Fibroblast of skin of left biceps (primary cell): ENCODE measurements around the gene ZNF783.
A peak's percentile ranks its signal among the peaks of the same experiment; 100 is the strongest.
"Not testable (repeated sequence)": the region's sequence is repeated elsewhere in the genome, so short reads cannot be mapped to it uniquely, and the experiment has no call there.

Experiments used
- DNase-seq, 2 experiments: peaks; one replicate each; pipeline ENCODE4 v3.0.0-alpha.2; 2013; ENCODE audit warnings: low read depth in 2 of 2

Gene ZNF783

DNA sequence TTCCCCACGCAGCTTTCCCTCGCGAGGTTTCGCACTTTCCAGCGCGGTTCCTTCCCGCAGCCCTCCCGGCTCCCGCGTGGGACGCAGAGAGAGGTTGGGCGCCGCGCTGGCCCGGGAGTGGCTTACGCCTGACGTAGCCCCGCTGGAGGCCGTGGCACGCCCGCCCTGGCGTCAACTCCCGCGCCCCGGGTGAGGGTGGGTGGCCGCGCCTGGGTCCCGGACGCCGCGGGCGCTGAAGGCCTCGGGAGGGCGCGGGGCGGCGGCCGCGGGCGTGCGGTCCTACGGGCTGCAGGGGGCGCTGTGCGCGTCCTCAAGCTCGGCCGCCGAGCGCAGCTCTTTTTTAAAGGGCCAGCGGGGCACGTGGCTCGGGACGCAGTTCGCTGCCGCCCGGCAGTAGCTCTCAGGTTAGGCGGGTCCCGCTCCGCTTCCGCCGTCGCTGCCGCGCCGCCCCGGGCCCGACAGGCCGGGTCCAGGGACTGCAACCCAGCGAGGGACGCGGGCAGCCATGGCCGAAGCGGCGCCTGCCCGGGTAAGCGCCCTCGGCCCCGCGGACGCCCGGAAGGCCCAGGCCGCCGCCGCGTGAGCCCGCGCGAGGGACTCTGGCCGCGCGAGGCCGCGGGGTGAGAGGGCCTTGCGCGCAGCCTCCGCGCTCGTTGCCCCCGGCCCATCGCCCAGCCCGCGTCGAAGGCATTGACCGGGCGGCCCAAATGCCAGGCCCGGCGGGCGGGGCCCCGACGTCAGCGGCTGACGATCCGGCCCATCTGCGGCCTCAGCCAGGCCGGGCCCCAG lies at the start of gene ZNF783:
ZNF783 (plus strand) TSS at position 368 of the 789 bp plus-strand sequence; CDS start at position 506, 138 bp downstream.
- DNase-seq = peak; percentile 69 to 70

DNA sequence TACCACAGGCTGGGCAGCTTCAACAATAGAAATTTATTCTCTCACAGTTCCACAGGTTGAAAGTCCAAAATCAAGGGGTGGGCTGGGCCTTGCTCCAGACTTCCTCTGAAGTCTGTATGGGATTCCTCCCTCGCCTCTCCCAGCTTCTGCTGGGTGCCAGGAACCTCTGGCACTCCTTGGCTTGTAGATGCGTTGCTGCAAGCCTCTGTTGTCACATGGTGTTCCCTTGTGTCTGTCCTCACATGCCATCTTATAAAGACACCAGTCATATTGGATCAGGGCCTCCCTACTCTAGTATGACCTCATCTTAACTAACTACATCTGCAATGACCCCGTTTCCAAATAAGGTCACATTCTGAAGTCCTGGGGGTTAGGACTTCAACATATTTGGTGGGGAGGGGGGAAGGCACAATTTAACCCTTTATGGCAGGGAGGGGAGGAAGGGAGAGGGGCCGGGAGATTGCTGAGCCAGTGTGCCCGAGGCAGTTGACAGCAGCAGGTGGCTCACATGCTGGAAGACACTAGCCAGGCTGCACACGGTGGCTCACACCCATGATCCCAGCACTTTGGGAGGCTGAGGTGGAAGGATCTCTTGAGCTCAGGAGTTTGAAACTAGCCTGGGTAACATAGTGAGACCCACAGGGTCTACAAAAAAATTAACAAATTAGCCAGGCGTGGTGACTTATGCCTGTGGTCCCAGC lies 47.8 kb upstream of the ZNF783 start:
- DNase-seq = no peak

DNA sequence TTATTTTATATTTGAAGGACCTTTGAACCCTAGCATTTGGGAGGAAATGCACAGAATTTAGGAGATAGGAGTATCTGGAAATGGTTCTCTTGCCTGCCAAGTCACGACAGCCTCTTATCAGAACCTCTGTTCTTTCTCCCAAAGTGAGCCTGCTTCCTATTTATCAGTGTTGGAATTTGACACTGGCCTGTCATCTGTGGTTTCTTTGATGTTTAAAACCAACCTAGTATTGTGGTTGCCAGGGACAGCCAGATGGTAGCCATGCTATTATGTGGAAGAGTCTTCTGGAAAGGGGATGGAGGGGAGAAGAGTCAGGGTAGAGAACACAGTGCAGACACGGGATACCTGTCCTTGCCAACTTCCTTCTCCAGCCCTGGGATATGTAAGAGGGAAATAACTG lies 45.6 kb upstream of the ZNF783 start:
- no peak for DNase-seq

DNA sequence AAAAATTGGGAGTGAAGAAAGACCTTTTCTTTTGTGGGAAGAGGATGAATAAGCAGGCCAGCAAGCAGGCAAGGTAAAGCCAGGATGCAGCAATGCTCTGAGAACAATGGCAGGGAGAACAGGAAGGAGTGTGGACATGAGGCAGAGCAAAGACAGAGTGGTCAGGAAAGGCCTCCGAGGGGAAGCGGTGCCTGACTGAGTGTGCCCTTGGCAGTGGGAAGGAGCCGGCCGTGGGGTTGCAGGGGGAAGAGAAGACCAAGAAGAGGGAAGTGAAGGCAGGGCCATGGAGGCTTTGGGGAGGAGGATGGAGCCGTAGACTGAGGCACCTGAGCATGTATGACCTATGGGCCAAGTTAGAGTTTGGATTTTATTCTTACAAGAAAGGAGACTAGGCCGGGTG lies 44.4 kb upstream of the ZNF783 start:
- no peak for DNase-seq

DNA sequence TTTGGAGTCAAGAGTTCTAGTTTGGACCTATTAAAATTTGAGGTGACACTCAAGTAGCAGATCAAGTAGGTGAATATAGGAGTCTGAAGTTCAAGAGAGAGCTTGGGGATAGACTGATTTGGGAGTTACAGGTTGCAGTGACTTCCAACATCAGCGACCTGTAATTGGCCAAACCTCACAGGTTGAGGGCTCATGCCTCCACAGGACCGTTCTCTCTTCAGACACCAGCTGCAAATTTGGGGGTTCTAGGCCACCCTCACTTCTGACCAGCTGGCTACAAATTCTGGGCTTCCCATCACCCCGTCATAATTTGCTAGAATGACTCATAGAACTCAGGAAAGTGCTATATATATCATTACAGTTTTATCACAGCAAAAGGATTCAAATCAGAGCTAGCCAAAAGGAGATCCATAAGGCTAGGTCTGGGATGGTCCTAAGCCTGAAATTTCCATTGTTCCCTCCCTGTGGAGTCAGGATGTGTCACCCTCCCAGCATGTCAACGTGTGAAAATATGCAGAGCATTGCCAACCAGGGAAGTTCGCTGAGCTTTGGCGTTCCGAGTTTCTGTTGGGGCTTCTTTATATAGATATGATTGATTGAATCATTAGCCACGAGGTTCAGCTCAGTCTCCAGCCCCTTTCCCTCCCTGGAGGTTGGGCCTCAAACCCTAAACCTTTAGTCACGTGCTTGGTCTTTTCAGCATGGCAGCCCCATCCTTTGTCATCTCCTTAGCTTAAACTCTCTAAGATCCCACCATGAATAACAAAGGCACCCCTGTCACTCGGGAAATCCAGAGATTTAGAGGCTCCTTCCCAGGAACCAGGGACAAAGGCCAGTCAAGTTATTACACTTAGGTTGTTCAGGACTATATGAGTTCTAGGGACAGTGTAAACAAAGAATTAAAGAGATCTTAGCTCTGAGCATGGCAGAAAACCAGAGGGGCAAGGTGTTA lies 43.3 kb upstream of the ZNF783 start:
- DNase-seq = no peak

DNA sequence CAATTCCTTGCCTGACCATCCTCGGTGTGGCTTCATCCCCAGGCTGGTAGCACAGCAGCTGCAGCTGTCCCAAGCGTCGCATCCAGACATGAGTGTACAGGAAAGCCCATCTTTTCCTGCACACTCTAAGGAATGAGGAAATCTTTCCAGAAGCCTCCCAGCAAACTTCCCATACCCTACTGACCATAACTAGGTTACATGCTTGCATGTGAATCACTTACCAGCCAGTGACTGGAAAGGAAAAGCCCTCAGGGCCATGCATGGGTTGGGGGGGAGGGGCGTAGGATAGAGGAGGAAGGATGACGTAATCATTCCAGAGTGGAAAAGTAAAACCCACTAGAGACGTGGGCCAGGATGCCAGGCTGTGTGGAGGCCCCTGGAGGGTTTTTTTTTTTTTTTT lies 41.5 kb upstream of the ZNF783 start:
- DNase-seq = peak in 1 of 2 experiments; percentile 11

DNA sequence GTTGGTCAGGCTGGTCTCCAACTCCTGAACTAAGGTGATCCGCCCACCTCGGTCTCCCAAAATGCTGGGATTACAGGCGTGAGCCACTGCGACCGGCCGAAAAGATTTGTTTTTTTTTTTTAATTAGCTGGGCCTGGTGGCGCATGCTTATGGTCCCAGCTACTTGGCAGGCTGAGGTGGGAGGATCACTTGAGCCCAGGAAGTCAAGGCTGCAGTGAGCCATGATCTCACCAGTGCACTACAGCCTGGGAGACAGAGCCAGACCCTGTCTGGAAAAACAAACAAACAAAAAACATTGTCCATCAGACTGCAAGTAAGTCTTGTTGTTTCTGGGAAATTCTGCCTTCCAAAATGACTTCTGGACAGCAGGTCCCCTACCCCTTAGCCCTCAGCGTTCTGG lies 38.8 kb upstream of the ZNF783 start:
- DNase-seq = no peak

DNA sequence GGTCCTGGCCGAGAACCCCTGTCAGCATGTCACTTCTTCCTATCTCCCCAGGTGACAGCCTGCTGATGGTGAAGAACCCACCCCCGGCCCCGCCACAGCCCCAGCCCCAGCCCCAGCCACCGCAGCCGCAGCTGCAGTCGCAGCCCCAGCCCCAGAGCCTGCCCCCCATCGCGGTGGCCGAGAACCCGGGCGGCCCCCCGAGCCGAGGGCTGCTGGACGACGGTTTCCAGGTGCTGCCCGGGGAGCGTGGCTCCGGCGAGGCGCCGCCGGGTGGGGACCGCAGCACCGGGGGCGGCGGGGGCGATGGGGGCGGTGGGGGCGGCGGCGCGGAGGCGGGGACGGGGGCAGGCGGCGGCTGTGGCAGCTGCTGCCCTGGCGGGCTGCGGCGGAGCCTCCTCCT lies 38.2 kb upstream of the ZNF783 start:
- DNase-seq = no peak

DNA sequence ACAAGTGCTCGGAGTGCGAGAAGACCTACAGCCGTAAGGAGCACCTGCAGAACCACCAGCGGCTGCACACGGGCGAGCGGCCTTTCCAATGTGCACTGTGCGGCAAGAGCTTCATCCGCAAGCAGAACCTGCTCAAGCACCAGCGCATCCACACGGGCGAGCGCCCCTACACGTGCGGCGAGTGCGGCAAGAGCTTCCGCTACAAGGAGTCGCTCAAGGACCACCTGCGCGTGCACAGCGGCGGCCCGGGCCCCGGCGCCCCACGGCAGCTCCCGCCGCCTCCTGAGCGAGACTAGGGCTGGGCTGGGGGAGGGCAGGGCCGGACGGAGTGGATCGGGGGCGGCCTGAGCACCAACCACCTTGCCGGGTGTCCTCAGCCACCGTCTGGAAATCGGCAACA lies 37.6 kb upstream of the ZNF783 start:
- DNase-seq = no peak

DNA sequence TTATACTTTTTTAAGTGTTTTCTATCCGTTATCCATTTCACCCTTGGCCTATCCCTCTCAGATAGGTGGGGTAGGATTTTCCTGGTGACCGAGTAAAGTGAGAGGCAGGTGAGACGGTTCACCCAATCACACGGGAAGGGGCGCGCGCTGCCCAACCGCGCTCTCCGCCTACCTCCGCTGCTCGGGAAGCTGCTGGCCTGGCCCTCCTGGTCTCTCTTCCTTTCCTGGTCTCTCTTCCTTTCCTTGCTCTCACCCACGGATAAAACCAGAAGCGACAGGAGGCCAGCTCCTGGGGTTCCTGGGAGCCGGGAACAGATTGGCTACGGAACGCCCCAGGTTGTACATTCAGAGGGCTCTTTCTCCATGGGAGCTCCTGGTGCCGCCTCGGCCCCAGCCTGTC lies 36.9 kb upstream of the ZNF783 start:
- DNase-seq = no peak

DNA sequence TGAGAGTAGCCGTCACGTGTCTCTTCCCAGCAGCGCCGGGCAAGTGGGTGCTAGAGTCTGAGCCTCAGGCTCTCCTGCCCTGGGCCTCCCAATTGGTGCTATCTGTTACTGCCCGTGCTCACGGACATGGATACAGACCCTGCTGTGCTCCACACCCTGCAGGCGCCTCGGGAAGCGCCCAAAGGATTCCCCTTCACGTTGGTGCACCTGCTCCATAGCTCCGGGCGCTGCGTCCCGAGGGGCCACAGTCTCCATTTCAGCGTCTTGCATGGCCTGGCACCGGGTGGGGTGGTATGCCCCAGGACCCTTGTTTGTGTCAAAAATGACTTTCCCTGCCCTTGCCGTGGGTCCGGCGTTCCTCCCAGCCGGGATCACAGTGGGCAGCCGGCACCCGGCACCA lies 36.3 kb upstream of the ZNF783 start:
- no peak for DNase-seq

DNA sequence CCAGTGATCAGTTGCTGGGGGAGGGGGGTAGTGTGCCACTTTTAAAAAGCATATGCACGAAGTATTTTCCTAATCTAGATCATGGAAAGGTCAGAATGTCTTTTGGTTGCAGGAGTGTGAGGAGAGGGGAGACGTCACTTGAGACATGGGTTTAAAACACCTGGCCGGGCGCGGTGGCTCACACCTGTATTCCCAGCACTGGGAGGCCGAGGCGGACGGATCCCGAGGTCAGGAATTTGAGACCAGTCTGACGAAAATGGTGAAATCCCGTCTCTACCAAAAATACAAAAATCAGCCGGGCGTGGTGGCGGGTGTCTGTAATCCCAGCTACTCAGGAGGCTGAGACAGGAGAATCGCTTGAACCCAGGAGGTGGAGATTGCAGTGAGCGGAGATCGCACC lies 35.6 kb upstream of the ZNF783 start:
- not testable (repeated sequence) for DNase-seq

DNA sequence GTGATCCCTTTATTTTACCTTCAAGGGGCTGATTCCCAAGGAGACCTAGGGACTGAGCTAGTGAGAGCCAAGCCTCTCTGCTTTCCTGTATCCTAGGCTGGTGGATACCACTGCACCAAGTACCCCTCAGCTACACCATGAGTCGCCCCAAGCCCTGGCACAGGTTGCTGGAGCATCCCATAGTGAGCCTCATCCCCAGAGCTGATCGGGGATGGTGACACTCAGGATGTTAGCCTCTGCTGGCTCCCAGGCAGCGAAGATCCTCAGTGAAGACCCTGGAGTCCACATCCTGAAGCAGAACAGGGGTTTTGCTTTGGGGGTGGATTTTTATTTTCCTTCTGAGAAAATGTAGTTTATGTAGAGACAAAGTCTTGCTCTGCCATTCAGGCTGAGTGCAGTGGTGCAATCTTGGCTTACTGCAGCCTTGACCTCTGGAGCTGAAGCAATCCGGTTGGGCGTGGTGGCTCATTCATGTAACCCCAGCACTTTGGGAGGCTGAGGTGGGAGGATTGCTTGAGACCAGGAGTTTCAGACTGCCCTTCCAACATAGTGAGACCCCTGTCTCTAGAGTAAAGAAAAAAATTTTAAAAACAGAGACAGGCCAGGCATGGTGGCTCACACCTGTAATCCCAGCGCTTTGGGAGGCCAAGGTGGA lies 35.0 kb upstream of the ZNF783 start:
- no peak for DNase-seq

DNA sequence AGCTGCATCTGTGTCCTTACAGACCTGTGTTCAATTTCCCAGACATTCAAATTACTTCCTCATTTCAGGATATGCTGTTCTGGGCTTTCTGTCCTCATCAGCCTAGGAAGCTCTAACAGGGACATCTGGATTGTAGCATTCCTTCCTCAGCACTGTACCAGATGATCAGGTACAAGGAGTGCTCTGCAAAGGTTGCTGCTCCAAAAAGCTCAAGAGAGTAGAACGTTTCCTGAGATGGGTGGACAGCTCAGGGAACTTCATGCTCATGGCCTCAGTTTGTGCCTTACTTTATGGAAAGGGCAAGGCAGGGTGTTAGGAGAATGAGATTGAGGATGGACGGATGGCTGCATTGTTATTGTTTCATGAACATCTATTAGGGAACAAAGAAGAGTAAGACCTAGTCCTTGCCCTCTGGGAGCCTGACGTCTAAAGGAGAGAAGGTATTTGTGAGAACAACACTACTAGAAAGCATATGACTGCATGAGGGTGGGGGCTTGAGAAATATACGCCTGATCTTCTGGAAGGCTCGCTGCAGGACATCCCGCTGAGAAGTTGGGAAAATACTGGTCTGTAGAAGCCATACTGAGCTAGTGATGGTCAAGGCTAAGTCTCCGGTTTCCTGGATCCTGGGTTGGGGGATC lies 33.0 kb upstream of the ZNF783 start:
- no peak for DNase-seq

DNA sequence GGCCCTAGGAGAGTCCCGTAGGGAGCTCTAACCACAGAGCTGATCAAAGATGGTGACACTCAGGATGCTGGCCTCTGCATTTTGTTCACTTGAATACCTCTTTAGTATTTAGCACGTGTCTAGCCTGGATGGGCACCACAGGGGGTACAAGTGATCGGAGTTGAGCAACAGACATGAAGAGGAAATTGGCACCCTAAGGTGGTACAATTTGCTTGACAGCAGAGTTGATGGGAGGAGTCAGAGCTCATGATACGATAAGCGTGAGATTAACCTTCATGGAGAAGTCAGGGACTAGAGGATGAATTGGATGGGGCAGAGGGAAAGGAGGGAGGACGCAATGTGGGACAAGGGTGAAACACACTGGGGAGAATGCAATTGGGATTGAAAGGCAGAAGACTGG lies 32.5 kb upstream of the ZNF783 start:
- DNase-seq = no peak

DNA sequence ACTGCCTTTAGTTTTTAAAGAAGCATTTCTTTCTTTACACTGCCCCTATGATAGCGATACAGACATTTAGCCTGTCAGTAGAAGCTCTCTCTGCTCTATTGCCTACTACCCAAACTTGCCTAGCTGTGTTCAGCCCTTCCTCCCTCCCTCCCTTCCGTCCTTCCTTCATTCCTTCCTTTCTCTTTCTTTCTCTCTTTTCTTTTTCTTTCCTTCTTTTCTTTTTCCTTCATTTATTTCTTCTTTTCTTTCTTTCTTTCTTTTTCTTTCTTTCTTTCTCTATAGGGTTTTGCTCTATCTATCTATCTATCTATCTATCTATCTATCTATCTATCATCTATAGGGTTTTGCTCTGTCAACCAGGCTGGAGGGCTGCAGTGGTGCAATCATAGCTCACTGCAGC lies 29.6 kb upstream of the ZNF783 start:
- no peak for DNase-seq

DNA sequence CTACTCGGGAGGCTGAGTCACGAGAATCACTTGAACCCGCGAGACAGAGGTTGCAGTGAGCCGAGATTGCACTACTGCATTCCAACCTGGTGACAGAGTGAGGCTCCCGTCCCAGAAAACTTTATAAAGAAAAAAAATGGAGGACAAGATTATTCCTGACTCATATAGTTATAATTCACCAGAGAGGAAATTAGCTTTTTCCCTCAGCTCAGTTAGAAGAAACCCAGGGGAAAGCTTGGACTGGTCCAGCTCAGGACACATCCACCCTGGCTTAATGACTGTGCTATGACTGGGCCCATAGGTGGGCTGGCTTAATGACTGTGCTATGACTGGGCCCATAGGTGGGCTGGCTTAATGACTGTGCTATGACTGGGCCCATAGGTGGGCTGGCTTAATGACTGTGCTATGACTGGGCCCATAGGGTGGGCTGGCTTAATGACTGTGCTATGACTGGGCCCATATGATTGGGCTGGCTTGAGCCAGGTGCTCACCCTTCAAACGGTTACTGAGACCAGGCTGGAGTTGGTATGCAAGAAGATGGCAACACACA lies 28.3 kb upstream of the ZNF783 start:
- DNase-seq = peak; percentile 53 to 65

DNA sequence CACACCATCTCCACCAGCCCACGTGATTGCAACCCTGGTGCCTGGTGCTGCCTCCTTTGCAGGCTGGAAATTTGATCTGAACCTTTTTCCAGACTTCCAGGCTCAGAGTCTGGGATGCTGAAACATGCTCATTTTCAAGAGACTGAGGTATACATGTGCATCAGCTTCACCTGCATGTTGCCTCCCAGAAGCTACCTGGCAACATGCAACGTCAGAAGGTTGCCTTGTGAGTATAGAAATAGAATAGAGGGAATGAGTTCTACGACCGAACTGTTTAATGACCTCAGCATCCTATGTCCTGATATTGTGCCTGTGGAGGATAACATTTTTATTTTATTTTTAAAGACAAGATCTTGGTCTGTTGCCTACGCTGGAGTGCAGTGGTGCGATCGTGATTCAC lies 24.5 kb upstream of the ZNF783 start:
- DNase-seq = no peak

DNA sequence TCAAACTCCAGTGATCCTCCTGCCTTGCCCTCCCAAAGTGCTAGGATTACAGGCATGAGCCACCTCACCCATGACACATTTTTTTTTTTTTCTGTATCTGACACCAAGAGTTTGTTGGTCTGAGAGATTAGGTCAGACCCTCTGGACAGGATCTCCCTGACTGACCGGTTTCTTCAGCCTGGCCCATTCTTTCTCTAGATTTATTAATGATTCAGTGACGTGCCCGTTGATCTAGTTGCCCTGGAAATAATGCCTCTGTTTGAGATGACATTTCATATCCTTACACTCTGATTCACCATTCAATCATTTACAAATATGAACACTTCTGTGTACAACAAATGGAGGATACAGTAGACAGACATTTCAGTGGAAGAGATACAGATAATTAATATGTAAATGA lies 23.9 kb upstream of the ZNF783 start:
- no peak for DNase-seq

DNA sequence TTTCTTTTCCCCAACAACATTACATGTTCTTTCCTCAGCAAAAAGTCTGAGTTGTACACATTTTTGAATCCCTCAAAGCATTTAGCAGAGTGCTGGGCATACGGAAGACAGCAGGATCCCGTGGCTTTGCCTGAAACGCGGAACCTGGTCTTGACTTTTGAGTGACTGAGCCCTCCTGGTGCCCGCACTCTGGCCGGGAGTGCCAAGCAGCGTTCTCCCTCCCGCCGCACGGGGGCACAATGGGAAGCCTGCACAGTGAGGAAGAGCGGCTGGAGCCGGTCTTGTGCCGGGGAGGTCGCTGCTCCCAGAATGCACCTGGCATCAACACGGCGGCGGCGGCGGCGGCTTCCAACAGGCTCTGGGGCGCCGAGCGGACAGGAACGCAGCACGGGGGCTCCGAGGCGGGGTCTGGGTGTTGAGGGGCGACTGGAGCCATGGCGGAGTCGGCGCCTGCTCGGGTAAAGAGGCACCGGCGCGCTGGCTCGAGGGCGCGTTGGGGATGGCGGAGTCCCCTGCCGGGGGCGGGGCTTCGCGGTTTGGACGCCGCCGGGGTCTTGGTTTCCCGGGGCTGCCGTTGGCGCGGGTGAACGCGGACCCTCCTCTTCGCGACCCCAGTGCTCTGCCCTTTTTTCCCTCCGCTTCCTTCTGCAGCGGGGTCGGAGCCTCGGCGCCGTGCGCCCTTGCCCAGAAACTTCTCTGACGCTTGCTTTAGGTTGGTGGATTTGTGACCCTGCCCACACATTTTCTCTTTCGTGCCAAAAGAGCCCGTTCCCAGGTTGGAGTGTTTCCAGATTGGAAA lies 22.5 kb upstream of the ZNF783 start, which contains the start of gene ZNF212:
ZNF212 (plus strand) TSS at position 307 of the 799 bp plus-strand sequence; CDS start at position 435, 128 bp downstream.
- peak; percentile 41 to 48 for DNase-seq
